Caco-2 (cell line): ENCODE results near the gene RBP5. TPM values are rescaled to one million over a fixed set of nuclear protein-coding genes. Genes with fewer than 3 reads are reported as not detected.

Source experiments
- BruUV-seq: library from RNA; stranded (reverse); fragments of 400-500 nt; replicated peaks from 2 replicates; lab custom pipeline; 2021; lab: Mats Ljungman, UMichigan
- CTCF ChIA-PET: fragments of 300-600 bp; sonication (Branson Sonifier 250); formaldehyde crosslinking; loops from one replicate; lab custom pipeline; 2022; ENCODE audit warnings: antibody characterized with exemption; lab: Charles Lee
- POLR2A ChIA-PET: fragments of 300-600 bp; sonication (Branson Sonifier 250); formaldehyde crosslinking; loops from one replicate; lab custom pipeline; 2022; ENCODE audit warnings: antibody characterized with exemption; lab: Charles Lee
- DNase-seq, 2 experiments: peaks; one replicate each; pipeline versions ENCODE4 v3.0.0 to v3.0.0-alpha.2; 2020 to 2022
- H3K27me3 ChIP-seq: replicated peaks from 2 replicates; pipeline ENCODE4 v1.6.0; 2011; ENCODE audit warnings: low read length; ENCODE audit not compliant: control insufficient read depth, insufficient read depth
- H3K36me3 ChIP-seq: 2 replicates; pipeline ENCODE4 v1.5.1; 2011; ENCODE audit warnings: low read length; ENCODE audit not compliant: control insufficient read depth, insufficient read depth
- H3K4me1 ChIP-seq: fragments of 250-450 bp; sonication (Bioruptor Pico); 2 replicates; pipeline ENCODE4 v1.5.1; 2020; ENCODE audit warnings: mild to moderate bottlenecking
- H3K4me3 ChIP-seq: 2 replicates; pipeline ENCODE4 v1.5.1; 2011; ENCODE audit warnings: low read depth, mild to moderate bottlenecking, control low read depth, low read length
- H3K9me3 ChIP-seq: fragments of 250-450 bp; sonication (Bioruptor Pico); 2 replicates; pipeline ENCODE4 v1.5.1; 2020; ENCODE audit warnings: mild to moderate bottlenecking, moderate library complexity
- H3K27ac Mint-ChIP-seq: one replicate; pipeline ENCODE4 v1.8.0; 2022; ENCODE audit warnings: mixed read lengths; ENCODE audit not compliant: unreplicated experiment
- H3K27me3 Mint-ChIP-seq: one replicate; pipeline ENCODE4 v1.8.0; 2022; ENCODE audit warnings: mixed read lengths; ENCODE audit not compliant: insufficient read depth, unreplicated experiment
- H3K36me3 Mint-ChIP-seq: one replicate; pipeline ENCODE4 v1.8.0; 2022; ENCODE audit warnings: mild to moderate bottlenecking, mixed read lengths; ENCODE audit not compliant: insufficient read depth, unreplicated experiment
- H3K4me1 Mint-ChIP-seq: one replicate; pipeline ENCODE4 v1.8.0; 2022; ENCODE audit warnings: low read depth, mixed read lengths; ENCODE audit not compliant: unreplicated experiment
- H3K4me3 Mint-ChIP-seq: one replicate; pipeline ENCODE4 v1.8.0; 2022; ENCODE audit warnings: mild to moderate bottlenecking, moderate library complexity, mixed read lengths; ENCODE audit not compliant: unreplicated experiment
- H3K9me3 Mint-ChIP-seq: one replicate; pipeline ENCODE4 v1.8.0; 2022; ENCODE audit warnings: mixed read lengths; ENCODE audit not compliant: unreplicated experiment
- CTCF ChIP-seq, 2 experiments: fragments of 200-600 bp in 1 of 2; IDR thresholded peaks; 1 replicate in 1 of 2; 2 replicates in 1 of 2; pipeline versions ENCODE4 v1.5.1 to v1.8.0; 2011 to 2022; ENCODE audit warnings: antibody characterized with exemption in 1 of 2, control low read depth in 1 of 2, inconsistent platforms in 1 of 2, low read depth in 1 of 2, low read length in 1 of 2, mild to moderate bottlenecking in 1 of 2, moderate library complexity in 1 of 2; ENCODE audit not compliant: insufficient read depth in 1 of 2, severe bottlenecking in 1 of 2, unreplicated experiment in 1 of 2
- intact Hi-C: fragments of 100-400 bp; cut with micrococcal nuclease; formaldehyde crosslinking; loops from one replicate; pipeline ENCODE4 v1.10.0; 2022; ENCODE audit not compliant: unreplicated experiment
- total RNA-seq: library from RNA; stranded (reverse); gene quantifications from 2 replicates; pipeline ENCODE4 v1.2.3, GENCODE V29; 2022

RBP5 gene
- total RNA-seq, 1 experiment from 2014 or later = 1.8 TPM

GRCh38 chr12:7121324-7121723, 7.4 kb downstream of the RBP5 start:
- H3K27me3 Mint-ChIP-seq = no peaks in the 10 kb centered on the region
- no peaks in the 10 kb centered on the region for H3K27me3 ChIP-seq
- H3K4me3 Mint-ChIP-seq = no peak overlapping the region
- POLR2A ChIA-PET = no interaction called here
- H3K36me3 Mint-ChIP-seq = no peaks in the 10 kb centered on the region
- no peak overlapping the region for H3K4me3 ChIP-seq
- CTCF ChIA-PET = interaction anchor here (0.6 to 1.4 kb wide), 2 partner anchors 10 to 12 kb away, joined by 3 to 5 read pairs; partner anchors contain the start of gene C1RL
- no peak for TF ChIP-seq CTCF (IDR thresholded peaks at IDR 0.05; ENCODE audit: insufficient read depth in 1 of 2, low read depth in 1 of 2, low read length in 1 of 2, severe bottlenecking in 1 of 2, unreplicated experiment in 1 of 2)
- H3K9me3 Mint-ChIP-seq = no peaks in the 10 kb centered on the region
- intact Hi-C loops = no loop called here
- DNase-seq = peak in 1 of 2 experiments; percentile 34
- no peak overlapping the region for H3K27ac Mint-ChIP-seq
- H3K9me3 ChIP-seq = no peaks in the 10 kb centered on the region
- peaks cover 15% of the 10 kb centered on the region for H3K4me1 ChIP-seq
- H3K36me3 ChIP-seq = 0 out of 2 replicates have a peak, but pooled peaks cover 2% of the 10 kb centered on the region
- H3K4me1 Mint-ChIP-seq = peaks cover 26% of the 10 kb centered on the region
- BruUV-seq = no TSS peak

GRCh38 chr12:7120166-7120565, 8.5 kb downstream of the RBP5 start:
- TF ChIP-seq CTCF (IDR thresholded peaks at IDR 0.05; ENCODE audit: insufficient read depth in 1 of 2, low read depth in 1 of 2, low read length in 1 of 2, severe bottlenecking in 1 of 2, unreplicated experiment in 1 of 2) = no peak
- no peaks in the 10 kb centered on the region for H3K27me3 Mint-ChIP-seq
- peak in 1 of 2 experiments; percentile 24 for DNase-seq
- intact Hi-C loops = no loop called here
- H3K4me3 Mint-ChIP-seq = no peak overlapping the region
- no TSS peak for BruUV-seq
- peaks cover 15% of the 10 kb centered on the region for H3K4me1 ChIP-seq
- no peaks in the 10 kb centered on the region for H3K36me3 Mint-ChIP-seq
- H3K36me3 ChIP-seq = peaks cover 2% of the 10 kb centered on the region; the same call in 1 of the 2 replicates
- H3K9me3 ChIP-seq = no peaks in the 10 kb centered on the region
- CTCF ChIA-PET = no interaction called here
- no peaks in the 10 kb centered on the region for H3K9me3 Mint-ChIP-seq
- POLR2A ChIA-PET = no interaction called here
- no peak overlapping the region for H3K4me3 ChIP-seq
- H3K27ac Mint-ChIP-seq = no peak overlapping the region
- H3K27me3 ChIP-seq = no peaks in the 10 kb centered on the region
- H3K4me1 Mint-ChIP-seq = peaks cover 26% of the 10 kb centered on the region

GRCh38 chr12:7118881-7119280, 9.8 kb downstream of the RBP5 start:
- no peak for TF ChIP-seq CTCF (IDR thresholded peaks at IDR 0.05; ENCODE audit: insufficient read depth in 1 of 2, low read depth in 1 of 2, low read length in 1 of 2, severe bottlenecking in 1 of 2, unreplicated experiment in 1 of 2)
- no peaks in the 10 kb centered on the region for H3K36me3 Mint-ChIP-seq
- no peaks in the 10 kb centered on the region for H3K9me3 ChIP-seq
- H3K27me3 Mint-ChIP-seq = no peaks in the 10 kb centered on the region
- H3K36me3 ChIP-seq = peaks cover 2% of the 10 kb centered on the region; the same call in 1 of the 2 replicates
- H3K4me1 Mint-ChIP-seq = peaks cover 16% of the 10 kb centered on the region
- ChIA-PET CTCF (interaction anchor here (0.6 to 1.9 kb wide), 2 partner anchors 11 to 768 kb away, joined by 3 to 6 read pairs; no protein-coding TSS in a partner anchor), POLR2A (no interaction called here)
- no peak overlapping the region for H3K27ac Mint-ChIP-seq
- DNase-seq = no peak
- no peaks in the 10 kb centered on the region for H3K27me3 ChIP-seq
- no peak overlapping the region for H3K4me3 ChIP-seq
- no TSS peak for BruUV-seq
- intact Hi-C loops = no loop called here
- no peak overlapping the region for H3K4me3 Mint-ChIP-seq
- peaks cover 11% of the 10 kb centered on the region for H3K4me1 ChIP-seq
- H3K9me3 Mint-ChIP-seq = no peaks in the 10 kb centered on the region
